Brain pericyte (primary cell): Measurements from ENCODE around the gene KCNMB2.

Source experiments
- DNase-seq: peaks from one replicate; pipeline ENCODE4 v3.0.0-alpha.2; 2012; ENCODE audit warnings: low read depth, low spot score

Gene KCNMB2

GRCh38 chr3:178568911-178569310, 32.7 kb downstream of the KCNMB2 start:
- DNase-seq: no peak

DNA sequence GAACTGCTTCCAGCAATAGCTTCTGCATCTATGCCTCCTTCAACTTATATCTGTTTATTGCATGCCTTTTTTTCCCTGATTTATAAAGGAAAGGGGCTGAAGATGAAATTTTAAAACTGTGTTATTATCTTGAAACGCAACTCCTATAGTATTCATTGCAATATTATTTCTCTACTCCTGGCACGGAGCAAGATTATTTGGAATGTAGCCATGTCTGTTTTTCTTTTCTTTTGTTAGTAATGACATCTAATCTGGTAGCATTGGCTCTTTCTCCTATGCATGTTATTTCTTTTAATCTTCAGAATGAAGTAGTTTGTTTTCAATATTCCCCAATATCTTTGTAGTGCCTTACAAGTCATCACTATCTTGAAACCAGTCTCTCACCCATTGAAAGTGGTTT, 33.6 kb downstream of the KCNMB2 start:
- no peak for DNase-seq

DNA sequence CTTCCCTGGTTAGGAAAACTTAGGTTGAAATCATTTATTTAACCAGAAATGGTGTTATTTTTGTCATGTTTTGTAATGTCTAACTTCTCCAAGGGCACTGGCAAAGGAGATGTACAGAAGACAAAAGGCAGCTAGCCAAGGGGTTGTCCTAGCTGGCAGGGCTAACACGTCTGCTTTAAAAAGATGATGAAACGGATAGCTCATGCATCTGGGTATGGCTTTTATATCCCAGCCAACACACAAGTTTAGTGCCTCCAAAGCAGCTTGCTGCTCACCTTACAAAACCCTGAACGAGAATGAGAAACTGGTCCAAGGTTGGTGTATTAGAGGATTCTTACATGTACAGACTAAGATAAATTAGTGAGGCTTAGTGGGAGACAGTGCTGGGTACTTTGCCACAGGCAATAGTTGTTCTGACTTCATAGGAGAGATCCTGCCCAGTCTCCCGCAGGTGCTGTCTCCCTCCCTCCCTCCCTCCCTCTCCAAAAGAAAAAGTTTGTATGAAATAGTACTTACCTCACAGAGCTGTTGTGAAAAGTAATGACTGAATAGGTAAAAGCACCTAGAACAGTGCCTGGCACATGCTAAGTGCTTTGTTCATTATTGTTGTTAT, 47.8 kb downstream of the KCNMB2 start:
- no peak for DNase-seq

- DNase-seq: no peak
These were observed 48.6 kb downstream of the KCNMB2 start for GRCh38 chr3:178584722-178585380.

- no peak for DNase-seq
These were observed 49.2 kb downstream of the KCNMB2 start for GRCh38 chr3:178585454-178585853.

DNA sequence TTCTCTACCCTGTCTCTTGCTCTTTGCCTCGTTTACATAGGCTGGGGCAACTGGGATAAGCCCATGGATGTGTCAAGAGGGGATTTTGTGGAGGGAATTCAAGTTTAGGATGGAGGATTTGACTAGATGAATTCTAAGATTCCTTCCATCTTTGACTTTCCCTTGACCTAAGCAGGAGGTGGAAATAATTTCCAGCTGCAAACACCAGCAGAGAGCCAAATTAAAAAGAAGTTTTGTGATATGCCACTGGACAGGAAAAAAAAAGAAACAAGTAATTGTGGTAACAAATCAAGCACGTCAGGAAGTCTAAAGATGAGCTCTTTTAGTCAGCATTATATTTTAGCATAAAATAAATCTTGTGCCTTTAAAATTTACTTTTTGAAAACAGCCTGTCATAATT, 49.8 kb downstream of the KCNMB2 start:
- no peak for DNase-seq

DNA sequence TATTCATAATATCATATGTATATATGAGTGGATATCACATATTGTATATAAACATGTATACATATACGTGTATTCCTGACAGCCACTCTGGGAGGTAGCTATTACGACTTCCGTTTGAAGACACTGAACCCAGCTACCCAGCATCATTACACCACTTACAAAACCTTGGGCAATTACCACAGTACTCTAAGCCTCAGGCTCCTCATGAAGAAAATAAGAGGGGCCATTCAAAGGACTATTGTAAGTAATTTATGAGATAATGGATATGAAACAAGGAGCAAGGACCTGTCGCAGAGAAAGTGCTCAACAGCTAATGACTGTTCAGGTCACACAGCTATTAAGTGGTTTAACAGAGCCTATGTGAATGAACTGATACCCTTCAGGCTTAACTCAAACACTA, 52.4 kb downstream of the KCNMB2 start:
- DNase-seq: no peak

DNA sequence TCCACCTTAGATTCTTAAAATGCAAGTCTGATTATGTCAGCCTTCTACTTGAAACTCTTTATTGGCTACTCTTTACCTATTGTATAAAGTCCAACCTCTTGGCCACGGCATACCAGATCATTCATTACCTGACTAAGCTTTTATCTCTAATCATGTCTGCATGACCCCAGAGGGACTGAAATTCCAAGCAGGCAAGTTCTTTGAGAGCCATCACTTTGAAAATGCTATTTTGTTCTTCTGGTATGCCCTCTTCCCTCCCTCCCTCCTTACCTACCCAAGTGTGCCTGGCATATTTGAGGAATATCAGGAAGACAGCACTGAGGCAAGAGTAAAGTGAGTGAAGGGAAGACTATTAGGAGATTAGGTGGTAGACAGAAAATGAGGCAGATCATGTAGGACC, 57.5 kb downstream of the KCNMB2 start:
- DNase-seq: no peak

DNA sequence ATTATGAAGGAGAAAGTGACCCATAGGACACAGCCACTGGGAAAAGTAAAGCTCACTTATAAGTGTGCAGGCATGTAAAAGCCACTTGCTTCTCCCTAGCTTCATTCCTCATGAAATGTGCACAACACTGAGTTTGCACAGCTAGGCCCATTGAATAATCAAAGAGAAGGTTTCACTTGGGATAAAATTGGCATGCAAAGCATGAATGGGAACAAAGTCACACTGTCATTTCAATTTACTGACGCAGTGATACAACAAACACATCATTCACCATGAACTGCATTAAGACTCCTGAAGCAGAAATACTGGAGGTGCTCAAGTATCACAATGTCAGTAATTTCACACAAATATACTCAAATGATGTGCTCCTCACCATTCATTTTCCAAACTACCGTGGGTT, 61.1 kb downstream of the KCNMB2 start:
- DNase-seq: no peak

DNA sequence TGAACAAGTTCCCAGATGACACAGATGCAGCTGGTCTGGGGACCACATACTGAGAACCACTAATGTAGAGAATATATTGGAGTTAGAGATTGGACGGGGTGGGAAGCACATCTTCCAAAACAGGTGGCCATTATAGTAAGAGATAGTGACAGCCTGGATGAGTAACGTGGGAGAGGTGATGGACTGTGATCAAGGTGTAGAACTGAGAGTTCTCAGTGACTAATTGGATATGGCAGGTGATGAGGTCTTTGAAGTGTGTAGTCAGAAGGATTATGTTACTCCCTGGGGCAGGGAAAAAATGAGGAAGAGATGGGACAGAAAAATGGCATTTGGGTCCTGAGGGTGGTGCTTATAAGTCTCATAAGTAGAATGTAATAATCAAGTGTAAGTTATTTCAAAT, 66.6 kb downstream of the KCNMB2 start:
- DNase-seq: no peak

DNA sequence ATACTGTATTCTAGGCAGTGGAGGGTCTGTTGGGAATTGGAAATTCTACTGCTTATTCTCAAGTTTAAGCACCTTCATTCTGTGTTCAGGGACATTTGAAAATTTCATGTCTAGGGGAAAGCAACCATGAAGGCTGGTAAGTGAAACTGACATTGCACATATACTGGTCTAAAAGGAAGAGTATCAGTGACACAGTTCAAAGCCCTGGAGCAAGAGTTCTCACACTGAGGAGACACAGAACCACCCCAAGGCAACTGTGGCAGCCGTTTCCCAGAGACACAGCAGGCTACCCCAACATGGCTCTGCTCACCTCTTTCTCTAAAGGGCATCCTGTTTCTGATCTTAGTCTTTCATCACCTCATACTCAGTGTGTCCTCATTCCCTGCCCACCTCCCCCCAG, 67.5 kb downstream of the KCNMB2 start:
- DNase-seq: no peak

GRCh38 chr3:178618197-178618596, 82.0 kb downstream of the KCNMB2 start:
- no peak for DNase-seq

DNA sequence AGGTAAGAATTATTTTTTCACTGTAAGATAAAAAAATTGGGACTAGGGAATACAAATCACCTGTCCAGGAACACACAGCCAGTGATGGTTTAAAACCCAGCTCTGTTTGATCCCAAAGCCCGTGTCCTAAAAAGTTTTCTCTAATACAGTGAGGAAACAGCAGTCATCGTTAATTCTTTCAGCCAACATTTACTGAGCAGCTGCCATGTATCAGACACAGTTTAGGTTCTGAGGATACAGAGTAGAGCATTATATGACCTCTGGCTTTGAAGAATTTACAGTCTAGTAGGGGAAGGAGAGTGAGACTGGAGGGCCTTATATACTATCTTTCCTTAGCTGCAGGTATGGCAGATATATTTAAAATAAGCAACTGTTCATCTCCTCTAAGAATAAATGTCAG, 82.7 kb downstream of the KCNMB2 start:
- DNase-seq: no peak

GRCh38 chr3:178623666-178624255, 87.5 kb downstream of the KCNMB2 start:
- DNase-seq: no peak

GRCh38 chr3:178624276-178624675, 88.0 kb downstream of the KCNMB2 start:
- DNase-seq: no peak

DNA sequence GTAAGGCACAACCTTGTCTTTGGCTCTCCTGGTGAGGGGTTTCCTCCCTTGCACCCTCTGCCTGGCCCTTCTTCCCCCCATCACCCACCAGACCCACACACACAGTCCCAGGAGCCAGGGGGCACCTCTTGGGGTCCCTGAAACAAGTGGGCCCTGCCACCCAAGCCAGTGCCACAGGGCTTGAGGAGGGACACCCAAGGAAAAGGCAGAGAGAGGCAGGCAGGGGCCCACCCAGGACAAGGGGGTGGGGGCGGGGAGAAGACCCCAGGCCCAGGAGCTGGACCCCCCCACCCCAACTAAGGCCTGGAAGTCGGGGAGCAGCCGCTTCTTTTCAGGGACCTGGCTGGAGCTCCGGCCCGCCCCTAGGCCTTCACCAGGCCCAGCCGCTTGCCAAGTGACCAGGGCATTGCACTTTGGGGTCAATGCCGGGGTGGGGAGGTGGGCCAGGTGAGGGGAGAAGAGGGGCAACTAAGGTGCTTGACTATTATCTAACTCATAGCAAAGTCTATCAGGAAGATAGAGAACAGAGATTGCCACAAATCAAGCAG, 88.9 kb downstream of the KCNMB2 start:
- no peak for DNase-seq

DNA sequence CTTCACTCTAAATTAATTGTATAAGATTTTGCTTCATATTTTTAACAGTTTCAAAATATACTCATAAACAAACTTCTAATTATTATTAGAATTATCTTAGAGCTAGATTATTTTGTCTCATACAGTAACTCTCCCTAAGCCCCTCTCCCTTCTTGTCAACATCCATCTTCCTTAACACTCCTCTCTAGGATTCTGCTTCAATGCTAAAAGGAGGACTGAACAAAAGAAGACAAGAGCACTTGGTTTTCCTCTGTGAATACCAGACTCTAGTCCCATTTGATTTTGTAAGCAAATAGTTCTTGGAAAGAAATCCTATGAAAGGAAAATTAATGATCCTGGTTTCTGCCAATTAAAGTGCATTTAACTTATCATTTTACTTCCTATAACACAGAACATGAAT, 91.8 kb downstream of the KCNMB2 start:
- no peak for DNase-seq

DNA sequence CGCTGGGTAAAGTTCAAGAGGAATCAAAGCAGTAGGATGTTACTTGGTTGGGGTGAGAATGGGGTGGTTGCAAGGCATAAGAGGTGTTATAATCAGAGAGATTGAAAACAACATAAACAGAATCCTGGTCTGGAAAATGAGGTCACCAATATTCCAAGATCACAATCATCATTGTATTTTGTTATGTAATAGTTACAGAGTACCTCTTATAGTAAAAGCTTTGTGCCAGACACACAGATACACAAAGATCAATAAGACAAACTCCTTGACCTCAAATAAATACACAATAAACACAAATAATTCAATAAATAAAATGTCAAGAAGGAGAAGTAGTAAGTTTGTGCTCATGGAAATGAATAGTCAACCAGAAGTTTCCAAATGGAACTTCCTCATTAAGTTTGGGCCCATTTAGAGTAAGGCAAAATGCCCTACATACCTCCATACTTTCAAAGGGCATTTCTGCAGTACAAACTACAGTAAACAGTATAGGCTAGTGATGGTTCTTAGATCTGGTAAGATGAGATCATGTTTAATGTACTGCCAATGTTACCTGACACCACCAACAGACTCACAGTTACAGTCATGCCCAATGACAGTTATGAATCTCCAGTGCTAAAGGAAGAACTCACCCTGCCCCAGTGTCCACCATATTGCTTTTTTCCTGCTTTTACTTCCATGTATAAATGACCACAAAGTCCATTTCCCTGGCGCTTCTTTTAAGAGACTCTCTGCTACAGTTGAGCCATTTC, 93.4 kb downstream of the KCNMB2 start:
- no peak for DNase-seq

DNA sequence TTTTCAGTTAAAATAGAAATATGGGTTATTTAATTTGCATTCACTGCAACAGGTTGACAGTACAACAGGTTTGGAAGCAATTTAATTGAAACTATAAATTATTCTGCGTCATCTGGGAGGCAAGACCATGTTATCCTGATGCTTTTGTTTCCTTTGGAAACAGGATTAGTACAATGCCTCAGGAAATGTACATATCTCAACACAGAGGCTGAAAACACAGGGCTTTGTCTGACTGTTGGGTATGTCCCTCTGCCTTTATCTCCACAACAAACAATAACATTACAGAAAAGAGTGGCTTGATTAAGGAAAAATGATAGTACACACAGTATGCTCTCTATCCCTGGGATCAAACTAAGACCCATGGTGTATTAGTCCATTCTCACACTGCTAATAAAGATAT, 95.7 kb downstream of the KCNMB2 start:
- no peak for DNase-seq

DNA sequence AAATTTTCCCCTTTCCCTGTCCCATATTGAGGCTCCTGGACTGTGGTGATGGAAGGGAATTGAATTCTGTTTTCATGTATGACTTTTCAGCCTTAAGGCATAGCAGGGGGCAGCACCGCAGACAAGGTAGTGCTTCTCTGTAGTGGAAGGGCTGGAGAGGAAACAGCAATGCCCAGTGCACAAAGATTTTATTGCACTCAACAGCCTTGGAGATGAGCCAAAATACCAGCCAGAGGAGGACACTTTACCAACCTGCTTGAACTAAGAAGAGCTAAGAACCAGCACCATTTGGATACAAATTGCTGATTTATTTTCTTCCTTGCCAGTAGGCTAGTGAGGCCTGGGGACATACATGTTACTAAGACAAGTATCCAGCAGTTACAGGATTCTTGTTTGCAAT, 98.7 kb downstream of the KCNMB2 start:
- no peak for DNase-seq

- no peak for DNase-seq
These were observed 101.6 kb downstream of the KCNMB2 start for GRCh38 chr3:178637802-178638201.

DNA sequence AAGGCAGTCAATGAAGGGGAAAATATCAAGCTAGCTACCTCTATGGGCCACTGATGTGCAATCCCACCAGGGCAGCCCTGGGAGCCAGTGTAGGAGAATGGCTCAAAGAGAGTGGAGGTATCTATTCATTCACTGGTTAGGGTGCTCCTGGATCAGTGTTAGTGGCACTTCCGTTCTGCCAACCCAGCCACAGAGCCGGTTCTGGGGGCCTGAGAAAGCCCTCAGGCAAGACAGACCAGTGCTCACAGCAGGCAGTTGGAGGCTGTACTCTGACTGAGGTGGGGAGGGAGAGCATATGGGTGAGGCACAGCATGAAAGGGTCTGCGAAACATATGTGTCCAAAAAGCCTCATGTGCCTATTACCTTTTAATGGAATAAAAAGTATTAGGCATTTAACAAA, 109.3 kb downstream of the KCNMB2 start:
- no peak for DNase-seq
